Epithelial cell of esophagus (primary cell): ENCODE measurements around the gene MKRN2.
"Not testable (repeated sequence)": the region's sequence is repeated elsewhere in the genome, so short reads cannot be mapped to it uniquely, and the experiment has no call there.

Source experiments
- DNase-seq: peaks from one replicate; pipeline ENCODE4 v3.0.0; 2010; ENCODE audit warnings: low read depth
- H3K4me3 ChIP-seq: 2 replicates; pipeline ENCODE4 v1.5.1; 2011; ENCODE audit warnings: mild to moderate bottlenecking, low read length, control low read depth
- TF ChIP-seq, protein P1 (sequence below): IDR thresholded peaks from 2 replicates; pipeline ENCODE4 v1.5.1; 2011; ENCODE audit warnings: low read depth, mild to moderate bottlenecking, low read length, control low read depth, inconsistent platforms; ENCODE audit not compliant: insufficient read depth; ENCODE audit errors: missing control alignments

The MKRN2 gene

DNA sequence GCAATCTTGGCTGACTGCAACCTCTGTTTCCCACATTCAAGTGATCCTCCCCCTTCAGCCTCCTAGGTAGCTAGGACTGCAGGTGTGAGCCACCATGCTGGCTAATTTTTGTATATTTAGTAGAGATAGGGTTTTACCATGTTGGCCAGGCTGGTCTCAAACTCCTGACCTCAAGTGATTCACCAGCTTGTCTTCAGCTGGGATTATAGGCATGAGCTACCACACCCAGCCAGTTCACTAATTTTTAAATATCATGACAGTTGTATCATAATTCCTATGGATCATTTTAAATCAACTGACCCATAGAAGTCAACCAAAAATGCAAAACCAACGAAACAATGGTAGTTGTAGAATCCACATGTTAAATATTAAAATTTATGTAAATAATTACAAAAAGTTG lies 71.9 kb downstream of the MKRN2 start:
- TF ChIP-seq, protein P1, sequence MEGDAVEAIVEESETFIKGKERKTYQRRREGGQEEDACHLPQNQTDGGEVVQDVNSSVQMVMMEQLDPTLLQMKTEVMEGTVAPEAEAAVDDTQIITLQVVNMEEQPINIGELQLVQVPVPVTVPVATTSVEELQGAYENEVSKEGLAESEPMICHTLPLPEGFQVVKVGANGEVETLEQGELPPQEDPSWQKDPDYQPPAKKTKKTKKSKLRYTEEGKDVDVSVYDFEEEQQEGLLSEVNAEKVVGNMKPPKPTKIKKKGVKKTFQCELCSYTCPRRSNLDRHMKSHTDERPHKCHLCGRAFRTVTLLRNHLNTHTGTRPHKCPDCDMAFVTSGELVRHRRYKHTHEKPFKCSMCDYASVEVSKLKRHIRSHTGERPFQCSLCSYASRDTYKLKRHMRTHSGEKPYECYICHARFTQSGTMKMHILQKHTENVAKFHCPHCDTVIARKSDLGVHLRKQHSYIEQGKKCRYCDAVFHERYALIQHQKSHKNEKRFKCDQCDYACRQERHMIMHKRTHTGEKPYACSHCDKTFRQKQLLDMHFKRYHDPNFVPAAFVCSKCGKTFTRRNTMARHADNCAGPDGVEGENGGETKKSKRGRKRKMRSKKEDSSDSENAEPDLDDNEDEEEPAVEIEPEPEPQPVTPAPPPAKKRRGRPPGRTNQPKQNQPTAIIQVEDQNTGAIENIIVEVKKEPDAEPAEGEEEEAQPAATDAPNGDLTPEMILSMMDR, result no peak
- no peak for DNase-seq
- H3K4me3 ChIP-seq, result no peak overlapping the region

DNA sequence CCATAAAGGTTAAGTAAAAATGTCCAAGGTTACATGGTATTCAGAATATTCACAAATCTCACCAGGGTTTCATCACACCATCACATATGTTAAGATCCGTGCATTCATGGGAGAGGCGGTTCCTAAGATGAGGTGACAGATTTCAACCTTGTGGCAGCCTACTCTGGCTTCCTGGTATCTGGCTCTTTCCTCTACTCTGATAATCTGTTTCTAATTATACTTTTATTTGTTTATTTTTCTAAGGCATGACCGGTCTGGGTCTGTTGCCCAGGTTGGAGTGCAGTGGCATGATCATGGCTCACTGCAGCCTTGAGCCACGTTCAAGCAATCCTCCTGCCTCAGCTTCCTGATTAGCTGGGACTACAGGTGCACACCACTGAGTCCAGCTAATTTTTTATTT lies 72.7 kb downstream of the MKRN2 start:
- TF ChIP-seq, protein P1, result no peak
- DNase-seq, result no peak

DNA sequence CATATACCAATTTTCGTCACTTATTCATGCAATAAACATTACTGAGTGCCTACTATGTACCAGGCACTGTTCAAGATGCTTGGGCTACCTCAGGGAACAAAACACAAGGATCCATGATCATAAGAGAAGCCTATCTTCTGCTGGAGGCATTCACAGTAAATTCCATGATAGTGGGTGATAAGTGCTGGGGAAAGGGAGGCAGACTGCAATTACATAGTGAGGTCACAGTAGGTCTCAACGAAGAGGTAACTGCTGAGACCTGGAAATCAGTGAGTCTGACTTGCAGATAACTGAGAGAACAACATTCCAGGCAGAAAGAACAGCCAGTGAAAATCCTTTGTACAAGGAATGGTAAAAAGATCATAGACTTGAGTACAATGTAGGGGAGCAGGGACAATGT lies 73.4 kb downstream of the MKRN2 start:
- H3K4me3 ChIP-seq, result no peak overlapping the region
- TF ChIP-seq, protein P1, result no peak
- no peak for DNase-seq

More for the DNA sequence above, 72.7 kb downstream of the MKRN2 start:
- H3K4me3 ChIP-seq, result no peak overlapping the region

DNA sequence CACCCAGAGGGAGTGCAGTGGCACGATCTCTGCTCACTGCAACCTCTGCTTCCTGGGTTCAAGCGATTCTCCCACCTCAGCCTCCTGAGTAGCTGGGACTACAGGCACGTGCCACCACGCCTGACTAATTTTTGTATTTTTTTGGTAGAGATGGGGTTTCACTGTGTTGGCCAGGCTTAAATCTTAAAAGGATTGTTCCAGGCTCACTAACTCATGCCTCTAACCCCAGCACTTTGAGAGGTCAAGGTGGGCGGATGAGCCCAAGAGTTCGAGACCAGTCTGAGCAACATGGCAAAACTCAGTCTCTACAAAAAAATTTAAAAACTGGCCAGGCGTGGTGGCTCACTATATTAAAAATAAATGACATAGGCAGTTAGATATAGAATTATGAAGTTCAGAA lies 74.0 kb downstream of the MKRN2 start:
- not testable (repeated sequence) for H3K4me3 ChIP-seq, DNase-seq

DNA sequence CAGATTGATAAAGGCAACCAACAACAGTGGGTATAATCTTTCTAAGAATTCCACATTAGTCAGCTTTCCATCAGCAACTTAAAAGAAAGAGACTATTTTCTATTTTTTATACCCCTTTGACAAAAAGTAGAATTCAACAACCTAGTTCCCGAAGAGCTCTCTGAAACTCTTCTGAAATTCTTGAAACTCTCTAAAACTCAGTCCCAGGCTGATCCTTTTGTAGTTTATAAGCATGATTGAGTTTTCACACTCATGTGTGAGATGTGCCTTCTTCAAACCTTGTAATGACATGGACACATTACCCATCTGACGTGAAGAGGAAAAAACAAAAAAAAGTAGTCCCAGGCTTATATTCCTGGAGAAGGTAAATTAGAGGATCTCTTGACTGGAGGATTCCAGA lies 75.6 kb downstream of the MKRN2 start:
- TF ChIP-seq, protein P1, result no peak
- no peak overlapping the region for H3K4me3 ChIP-seq
- no peak for DNase-seq

DNA sequence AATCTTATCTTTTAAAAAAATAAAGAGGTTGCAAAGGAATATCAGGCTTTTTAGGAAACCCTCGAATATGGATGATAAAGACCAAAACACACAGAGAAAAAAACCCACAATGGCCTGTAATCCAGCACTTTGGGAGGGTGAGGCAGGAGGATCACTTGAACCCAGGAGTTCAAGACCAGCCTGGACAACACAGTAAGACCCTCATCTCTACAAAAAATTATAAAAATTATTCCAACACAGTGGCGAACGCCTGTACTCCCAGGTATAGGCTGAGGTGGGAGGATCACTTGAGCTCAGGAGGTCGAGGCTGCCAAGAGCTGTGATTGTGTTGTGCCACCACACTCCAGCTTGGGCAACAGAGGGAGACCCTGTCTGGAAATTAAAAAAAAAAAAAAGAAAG lies 76.2 kb downstream of the MKRN2 start:
- TF ChIP-seq, protein P1, result no peak
- no peak overlapping the region for H3K4me3 ChIP-seq
- DNase-seq, result no peak
